Measurements from ENCODE around the gene DTHD1. TPM values are rescaled to one million over a fixed set of nuclear protein-coding genes. Genes with fewer than 3 reads are reported as not detected.

DTHD1 gene
- polyA plus RNA-seq, 3 donors, result not detected

DNA sequence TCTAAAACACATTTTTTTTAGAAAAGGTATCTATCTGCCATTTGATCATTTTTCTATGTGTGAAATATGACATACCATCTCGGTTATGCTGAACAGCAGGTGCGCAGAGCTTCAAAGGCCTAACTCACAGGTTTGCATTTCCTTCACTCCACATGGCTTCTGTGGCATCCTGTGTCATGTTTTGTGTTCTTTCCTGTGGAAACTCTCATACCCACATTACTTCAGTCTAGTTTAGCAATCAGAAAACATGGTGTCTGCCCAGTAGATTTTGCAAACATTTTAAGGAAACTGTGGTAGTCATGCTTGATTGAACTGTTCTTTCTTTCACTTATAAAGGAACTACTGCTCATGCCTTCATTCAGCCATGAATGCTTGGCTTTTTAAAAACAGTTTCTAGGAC, 25.8 kb upstream of the DTHD1 start:
- H3K4me1 ChIP-seq (ENCODE audit: control insufficient read depth in 1 of 2, insufficient read depth in 2 of 2, low read length in 2 of 2), result peaks cover 24 to 29% of the 10 kb centered on the region in 2 donors
- DNase-seq, result peak; percentile 68 to 81 (median 81)
- intact Hi-C loops (cut with micrococcal nuclease), result no loop called here
- TF ChIP-seq, protein P1, sequence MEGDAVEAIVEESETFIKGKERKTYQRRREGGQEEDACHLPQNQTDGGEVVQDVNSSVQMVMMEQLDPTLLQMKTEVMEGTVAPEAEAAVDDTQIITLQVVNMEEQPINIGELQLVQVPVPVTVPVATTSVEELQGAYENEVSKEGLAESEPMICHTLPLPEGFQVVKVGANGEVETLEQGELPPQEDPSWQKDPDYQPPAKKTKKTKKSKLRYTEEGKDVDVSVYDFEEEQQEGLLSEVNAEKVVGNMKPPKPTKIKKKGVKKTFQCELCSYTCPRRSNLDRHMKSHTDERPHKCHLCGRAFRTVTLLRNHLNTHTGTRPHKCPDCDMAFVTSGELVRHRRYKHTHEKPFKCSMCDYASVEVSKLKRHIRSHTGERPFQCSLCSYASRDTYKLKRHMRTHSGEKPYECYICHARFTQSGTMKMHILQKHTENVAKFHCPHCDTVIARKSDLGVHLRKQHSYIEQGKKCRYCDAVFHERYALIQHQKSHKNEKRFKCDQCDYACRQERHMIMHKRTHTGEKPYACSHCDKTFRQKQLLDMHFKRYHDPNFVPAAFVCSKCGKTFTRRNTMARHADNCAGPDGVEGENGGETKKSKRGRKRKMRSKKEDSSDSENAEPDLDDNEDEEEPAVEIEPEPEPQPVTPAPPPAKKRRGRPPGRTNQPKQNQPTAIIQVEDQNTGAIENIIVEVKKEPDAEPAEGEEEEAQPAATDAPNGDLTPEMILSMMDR (IDR thresholded peaks at IDR 0.05), result no peak
- H3K9ac ChIP-seq (ENCODE audit: insufficient read depth, low read length, poor library complexity, severe bottlenecking), result no peak overlapping the region
- H3K79me2 ChIP-seq (ENCODE audit: insufficient read depth, low read length), result no peaks in the 10 kb centered on the region
- peak overlapping the region; percentile 57 for H3K4me2 ChIP-seq (replicated peaks; ENCODE audit: extremely low read depth, low read length, poor library complexity, severe bottlenecking)
- H3K27ac ChIP-seq (ENCODE audit: low read depth in 1 of 2, low read length in 2 of 2), result peak overlapping the region in 1 of 2 donors; percentile 74
- H3K36me3 ChIP-seq (replicated peaks in 1 of 2; ENCODE audit: control insufficient read depth in 1 of 2, insufficient read depth in 2 of 2, low read length in 2 of 2), result no peaks in the 10 kb centered on the region
- H3K27me3 ChIP-seq (ENCODE audit: control insufficient read depth in 2 of 2, insufficient read depth in 2 of 2, low read length in 2 of 2), result no peaks in the 10 kb centered on the region
- peaks cover 0 to 2% (median 0%) of the 10 kb centered on the region in 3 donors for H3K27me3 Mint-ChIP-seq (ENCODE audit: low read depth in 3 of 3)
- H4K20me1 ChIP-seq (ENCODE audit: insufficient read depth, low read length), result no peaks in the 10 kb centered on the region
- peak overlapping the region in 1 of 2 donors; percentile 73 for H3K4me3 Mint-ChIP-seq
- H3K4me1 Mint-ChIP-seq, result peaks cover 31% of the 10 kb centered on the region
- peaks cover 0 to under 1% (median 0%) of the 10 kb centered on the region in 7 donors for H3K9me3 Mint-ChIP-seq
- H2AFZ ChIP-seq (ENCODE audit: insufficient read depth, low read depth, low read length, poor library complexity, severe bottlenecking), result no peak overlapping the region
- H3K36me3 Mint-ChIP-seq, result no peaks in the 10 kb centered on the region
- WGBS (ENCODE audit: insufficient coverage), result 43% methylated on average over 1 of the region's 2 CpGs
- H3K4me3 ChIP-seq (replicated peaks in 1 of 3; ENCODE audit: low read depth in 2 of 3, low read length in 3 of 3), result peak overlapping the region in 1 of 3 experiments; percentile 47
- peak overlapping the region; percentile 77 to 92 (median 91) for H3K27ac Mint-ChIP-seq
- H3K9me3 ChIP-seq (replicated peaks in 1 of 2; ENCODE audit: control insufficient read depth in 1 of 2, insufficient read depth in 1 of 2, low read length in 2 of 2), result no peaks in the 10 kb centered on the region

DNA sequence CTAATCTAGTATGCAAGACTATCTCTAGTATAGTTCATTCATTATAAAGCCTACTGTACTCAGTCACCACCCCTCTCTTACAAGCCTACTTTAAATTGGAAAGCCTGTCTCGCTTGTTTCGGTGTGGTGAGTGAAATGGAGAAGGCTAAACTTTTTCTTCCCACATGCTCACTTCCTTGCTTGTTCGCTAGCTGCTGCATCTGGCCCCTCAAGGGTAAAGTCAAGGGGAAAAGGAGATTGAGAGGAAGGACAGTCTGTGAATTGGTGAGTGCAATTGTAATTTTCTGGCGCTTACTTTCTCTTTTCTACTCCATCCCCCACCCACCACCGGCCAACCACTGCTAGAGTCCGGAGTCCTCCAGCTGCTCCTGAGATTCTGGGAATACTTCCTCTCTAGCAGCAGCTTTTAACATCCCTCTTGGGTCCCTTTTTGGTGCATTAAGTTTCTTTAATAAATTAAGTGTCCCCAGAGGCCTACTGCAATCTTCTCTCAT, 25.0 kb upstream of the DTHD1 start:
- H4K20me1 ChIP-seq (ENCODE audit: insufficient read depth, low read length), result no peaks in the 10 kb centered on the region
- peak overlapping the region; percentile 70 for H2AFZ ChIP-seq (ENCODE audit: insufficient read depth, low read depth, low read length, poor library complexity, severe bottlenecking)
- peak overlapping the region in 1 of 3 experiments; percentile 47 for H3K4me3 ChIP-seq (replicated peaks in 1 of 3; ENCODE audit: low read depth in 2 of 3, low read length in 3 of 3)
- H3K27ac ChIP-seq (ENCODE audit: low read depth in 1 of 2, low read length in 2 of 2), result peak overlapping the region; percentile 39 to 74
- no peaks in the 10 kb centered on the region for H3K27me3 ChIP-seq (ENCODE audit: control insufficient read depth in 2 of 2, insufficient read depth in 2 of 2, low read length in 2 of 2)
- H3K9me3 ChIP-seq (replicated peaks in 1 of 2; ENCODE audit: control insufficient read depth in 1 of 2, insufficient read depth in 1 of 2, low read length in 2 of 2), result no peaks in the 10 kb centered on the region
- peak overlapping the region; percentile 54 to 59 for H3K4me3 Mint-ChIP-seq
- H3K9ac ChIP-seq (ENCODE audit: insufficient read depth, low read length, poor library complexity, severe bottlenecking), result no peak overlapping the region
- no peak for DNase-seq
- peaks cover 0 to 2% (median 0%) of the 10 kb centered on the region in 3 donors for H3K27me3 Mint-ChIP-seq (ENCODE audit: low read depth in 3 of 3)
- intact Hi-C loops (cut with micrococcal nuclease), result no loop called here
- no peaks in the 10 kb centered on the region for H3K79me2 ChIP-seq (ENCODE audit: insufficient read depth, low read length)
- H3K27ac Mint-ChIP-seq, result peak overlapping the region; percentile 41 to 91 (median 87)
- H3K4me1 Mint-ChIP-seq, result peaks cover 31% of the 10 kb centered on the region
- 60% methylated on average over 1 of the region's 6 CpGs for WGBS (ENCODE audit: insufficient coverage)
- H3K36me3 ChIP-seq (replicated peaks in 1 of 2; ENCODE audit: control insufficient read depth in 1 of 2, insufficient read depth in 2 of 2, low read length in 2 of 2), result no peaks in the 10 kb centered on the region
- peaks cover 0 to 4% (median 0%) of the 10 kb centered on the region in 7 donors for H3K9me3 Mint-ChIP-seq
- peak overlapping the region; percentile 57 for H3K4me2 ChIP-seq (replicated peaks; ENCODE audit: extremely low read depth, low read length, poor library complexity, severe bottlenecking)
- no peaks in the 10 kb centered on the region for H3K36me3 Mint-ChIP-seq
- peaks cover 24 to 29% of the 10 kb centered on the region in 2 donors for H3K4me1 ChIP-seq (ENCODE audit: control insufficient read depth in 1 of 2, insufficient read depth in 2 of 2, low read length in 2 of 2)
- TF ChIP-seq, protein P1 (IDR thresholded peaks at IDR 0.05), result no peak
